MM.1S (cell line): ENCODE measurements around the gene TTC13.
"Not testable (repeated sequence)": the region's sequence is repeated elsewhere in the genome, so short reads cannot be mapped to it uniquely, and the experiment has no call there.

ENCODE experiments used
- DNase-seq: peaks from one replicate; pipeline ENCODE4 v3.0.0-alpha.2; 2015
- H2AFZ ChIP-seq: fragments of 300-600 bp; sonication (generic); 2 replicates; pipeline ENCODE4 v1.6.0; 2016; ENCODE audit warnings: antibody characterized with exemption, low read length
- H3F3A ChIP-seq: fragments of 300-600 bp; sonication (generic); 2 replicates; pipeline ENCODE4 v1.6.1; 2016; ENCODE audit warnings: mild to moderate bottlenecking, antibody characterized with exemption, low read length, moderate library complexity, mixed read lengths; ENCODE audit not compliant: insufficient read depth
- H3K27ac ChIP-seq: fragments of 300-600 bp; sonication (generic); 2 replicates; pipeline ENCODE4 v1.5.1; 2016; ENCODE audit warnings: mild to moderate bottlenecking, low read length
- H3K27me3 ChIP-seq: fragments of 300-600 bp; sonication (generic); replicated peaks from 2 replicates; pipeline ENCODE4 v1.6.0; 2016; ENCODE audit warnings: low read length; ENCODE audit not compliant: insufficient read depth
- H3K36me3 ChIP-seq: fragments of 300-600 bp; sonication (generic); replicated peaks from 2 replicates; pipeline ENCODE4 v1.6.1; 2016; ENCODE audit warnings: mild to moderate bottlenecking, low read length, mixed read lengths; ENCODE audit not compliant: insufficient read depth
- H3K4me1 ChIP-seq: fragments of 300-600 bp; sonication (generic); 2 replicates; pipeline ENCODE4 v1.6.1; 2016; ENCODE audit warnings: low read length, mixed read lengths
- H3K4me2 ChIP-seq: fragments of 300-600 bp; sonication (generic); 2 replicates; pipeline ENCODE4 v1.6.0; 2016; ENCODE audit warnings: low read depth, low read length
- H3K4me3 ChIP-seq: fragments of 300-600 bp; sonication (generic); 2 replicates; pipeline ENCODE4 v1.5.1; 2016; ENCODE audit warnings: low read length, mixed read lengths
- H3K79me2 ChIP-seq: fragments of 300-600 bp; sonication (generic); 2 replicates; pipeline ENCODE4 v1.6.1; 2016; ENCODE audit warnings: mixed run types, low read length, mixed read lengths
- H3K9ac ChIP-seq: fragments of 300-600 bp; sonication (generic); 2 replicates; pipeline ENCODE4 v1.6.1; 2016; ENCODE audit warnings: low read length, mixed read lengths
- H3K9me2 ChIP-seq: fragments of 300-600 bp; sonication (generic); replicated peaks from 2 replicates; pipeline ENCODE4 v1.6.1; 2016; ENCODE audit warnings: mild to moderate bottlenecking, low read length, mixed read lengths; ENCODE audit not compliant: insufficient read depth
- H3K9me3 ChIP-seq: fragments of 300-600 bp; sonication (generic); replicated peaks from 2 replicates; pipeline ENCODE4 v1.6.1; 2016; ENCODE audit warnings: mild to moderate bottlenecking, low read length, mixed read lengths; ENCODE audit not compliant: insufficient read depth
- H4K20me1 ChIP-seq: fragments of 300-600 bp; sonication (generic); 2 replicates; pipeline ENCODE4 v1.6.1; 2016; ENCODE audit warnings: mild to moderate bottlenecking, low read length, moderate library complexity, mixed read lengths; ENCODE audit not compliant: insufficient read depth
- CTCF ChIP-seq: fragments of 300-600 bp; sonication (generic); IDR thresholded peaks from 2 replicates; pipeline ENCODE4 v1.5.1; 2016; ENCODE audit warnings: antibody characterized with exemption, low read length, mixed read lengths
- EZH2 ChIP-seq: fragments of 300-600 bp; sonication (generic); optimal IDR thresholded peaks from 2 replicates; pipeline ENCODE3; 2017; ENCODE audit warnings: low read depth, mild to moderate bottlenecking, antibody characterized with exemption, low read length, mixed read lengths
- EZH2phosphoT487 ChIP-seq: fragments of 300-600 bp; sonication (generic); IDR thresholded peaks from 2 replicates; pipeline ENCODE4 v1.6.1; 2018; ENCODE audit warnings: antibody characterized with exemption, low read length

TTC13 gene

DNA sequence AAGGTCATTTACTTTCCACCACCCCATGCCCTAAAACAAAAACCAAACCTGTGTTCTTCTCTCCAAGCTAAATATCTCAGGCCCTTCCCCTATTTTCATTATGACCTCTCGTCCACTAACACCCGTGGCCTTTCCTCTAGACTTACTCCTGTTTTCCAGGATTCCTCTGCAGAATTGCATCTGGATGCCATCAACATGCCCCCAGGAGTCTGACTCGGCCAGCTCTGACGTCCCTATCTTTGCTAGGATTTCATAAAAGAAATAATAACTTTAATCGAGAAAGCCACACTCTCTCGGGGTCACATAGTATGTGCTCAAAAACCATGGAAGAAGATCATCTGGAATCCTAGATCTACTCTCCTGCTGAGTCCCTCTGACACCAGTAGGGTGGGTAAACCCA lies 47.9 kb upstream of the TTC13 start:
- H2AFZ ChIP-seq: no peak overlapping the region
- no peaks in the 10 kb centered on the region for H3K27me3 ChIP-seq
- no peak overlapping the region for H3K4me2 ChIP-seq
- H3K9me3 ChIP-seq: no peaks in the 10 kb centered on the region
- no peaks in the 10 kb centered on the region for H3K9me2 ChIP-seq
- no peaks in the 10 kb centered on the region for H3K4me1 ChIP-seq
- H3K27ac ChIP-seq: no peak overlapping the region
- H3K9ac ChIP-seq: no peak overlapping the region
- no peaks in the 10 kb centered on the region for H3F3A ChIP-seq
- no peak for DNase-seq
- H3K4me3 ChIP-seq: no peak overlapping the region
- H3K79me2 ChIP-seq: no peaks in the 10 kb centered on the region
- no peaks in the 10 kb centered on the region for H3K36me3 ChIP-seq
- no peaks in the 10 kb centered on the region for H4K20me1 ChIP-seq
- TF ChIP-seq EZH2phosphoT487 (no peak), CTCF (no peak), EZH2 (no peak)

DNA sequence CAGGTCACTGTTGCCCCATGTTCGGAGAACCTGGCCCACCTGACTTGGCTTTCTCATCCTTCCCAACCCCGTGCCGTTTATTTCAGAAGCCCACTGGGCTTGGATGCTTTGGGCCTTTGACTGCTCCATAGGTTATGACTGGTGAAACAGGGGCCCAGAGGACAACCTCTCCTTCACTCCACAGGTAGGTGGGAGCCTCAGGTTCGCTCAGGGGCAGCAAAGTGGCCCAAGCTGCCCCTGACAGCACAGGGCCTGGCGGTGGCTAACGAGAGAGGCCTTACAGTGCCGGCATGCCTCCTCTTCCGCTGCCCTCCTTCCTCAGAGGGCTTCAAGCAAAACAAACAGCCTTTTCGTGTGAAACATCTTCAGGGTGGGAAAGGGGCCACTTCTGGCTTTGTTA lies 44.5 kb upstream of the TTC13 start:
- Histone ChIP-seq H3K27ac (no peak overlapping the region), H3K4me3 (no peak overlapping the region), H3K4me1 (no peaks in the 10 kb centered on the region), H3K9me2 (no peaks in the 10 kb centered on the region), H3K36me3 (no peaks in the 10 kb centered on the region), H3K27me3 (no peaks in the 10 kb centered on the region), H4K20me1 (no peaks in the 10 kb centered on the region), H3K9me3 (no peaks in the 10 kb centered on the region), H3K79me2 (no peaks in the 10 kb centered on the region), H3K4me2 (no peak overlapping the region), H3K9ac (no peak overlapping the region), H3F3A (no peaks in the 10 kb centered on the region), H2AFZ (no peak overlapping the region)
- DNase-seq: no peak
- TF ChIP-seq EZH2: no peak
- TF ChIP-seq CTCF: no peak
- no peak for TF ChIP-seq EZH2phosphoT487

DNA sequence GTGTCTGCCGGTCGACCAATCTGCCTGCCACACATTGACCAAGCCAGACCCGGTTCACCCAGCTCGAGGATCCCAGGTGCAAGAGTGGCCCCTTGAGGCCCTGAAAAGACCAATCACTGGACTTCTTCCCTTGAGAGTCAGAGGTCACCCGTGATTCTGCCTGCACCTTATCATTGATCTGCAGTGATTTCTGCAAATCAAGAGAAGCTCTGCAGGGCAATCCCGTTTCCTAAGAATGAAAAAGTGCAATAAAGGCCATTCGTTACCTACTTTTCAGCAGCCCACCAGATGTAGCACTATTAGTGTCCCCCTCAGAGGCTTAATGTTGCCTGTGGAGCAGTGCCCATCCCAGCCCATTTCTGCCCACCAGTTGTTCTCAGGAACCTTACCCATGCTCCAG lies 43.9 kb upstream of the TTC13 start:
- H3K9ac ChIP-seq, H3K27me3 ChIP-seq, H3K9me3 ChIP-seq, H3K79me2 ChIP-seq, H3K36me3 ChIP-seq, DNase-seq, H3F3A ChIP-seq, H3K27ac ChIP-seq, H2AFZ ChIP-seq, H4K20me1 ChIP-seq, H3K9me2 ChIP-seq, H3K4me1 ChIP-seq, H3K4me2 ChIP-seq, H3K4me3 ChIP-seq: not testable (repeated sequence)

GRCh38 chr1:231021540-231022031 lies 42.9 kb upstream of the TTC13 start:
- no peaks in the 10 kb centered on the region for H3F3A ChIP-seq

More at GRCh38 chr1:231021540-231022031, 42.9 kb upstream of the TTC13 start:
- no peak overlapping the region for H3K4me2 ChIP-seq
- H2AFZ ChIP-seq: no peak overlapping the region
- no peaks in the 10 kb centered on the region for H3K79me2 ChIP-seq
- TF ChIP-seq EZH2phosphoT487: no peak
- TF ChIP-seq CTCF: no peak
- TF ChIP-seq EZH2: no peak
- no peaks in the 10 kb centered on the region for H3K4me1 ChIP-seq
- H3K9me2 ChIP-seq: no peaks in the 10 kb centered on the region
- H4K20me1 ChIP-seq: no peaks in the 10 kb centered on the region
- no peak overlapping the region for H3K9ac ChIP-seq
- no peaks in the 10 kb centered on the region for H3K36me3 ChIP-seq
- H3K27ac ChIP-seq: no peak overlapping the region
- no peak overlapping the region for H3K4me3 ChIP-seq
- peak; percentile 5 for DNase-seq
- no peaks in the 10 kb centered on the region for H3K9me3 ChIP-seq
- H3K27me3 ChIP-seq: no peaks in the 10 kb centered on the region
